K562 (cell line): ENCODE data around the gene EEF2. TPM values are rescaled to one million over a fixed set of nuclear protein-coding genes. Genes with fewer than 3 reads are reported as not detected.

ENCODE experiments used
- ATAC-seq: fragments of 200-7000 bp; cut with Tn5 transposase; 3 replicates; pipeline ENCODE4 v1.9.1; 2020; ENCODE audit warnings: moderate library complexity
- BruUV-seq: library from RNA; stranded (reverse); fragments of 400-500 nt; replicated peaks from 2 replicates; lab custom pipeline; 2021; lab: Mats Ljungman, UMichigan
- CTCF ChIA-PET: fragments of 300-600 bp; formaldehyde crosslinking; extraction: SDS; loops from one replicate; lab custom pipeline; 2021; ENCODE audit warnings: low intra/inter-chr PET ratio; lab: Yijun Ruan, JAX
- POLR2A ChIA-PET: fragments of 300-600, 350-650 bp; sonication (Branson Sonifier 250); formaldehyde crosslinking; extraction: SDS; loops from one replicate; lab custom pipeline; 2021; ENCODE audit warnings: antibody characterized with exemption, inconsistent platforms; lab: Yijun Ruan, JAX
- DNase-seq, 4 experiments: peaks; one replicate each; pipeline versions ENCODE4 v3.0.0 to v3.0.0-alpha.2; 2011 to 2018; ENCODE audit warnings: low spot score in 3 of 4, mixed read lengths in 3 of 4; ENCODE audit errors: extremely low read depth in 1 of 4
- FAIRE-seq: peaks from 2 replicates; lab custom pipeline; 2011; peaks lifted over from hg19 to GRCh38; lab: Jason Lieb, UNC
- H2AFZ ChIP-seq: 2 replicates; pipeline ENCODE4 v1.6.0; 2011; ENCODE audit warnings: low read depth, low read length, control low read depth, inconsistent platforms
- H3K27ac ChIP-seq: fragments of 200-600 bp; 3 replicates; pipeline ENCODE4 v1.8.0; 2011; ENCODE audit warnings: low read depth, mild to moderate bottlenecking, control low read depth, inconsistent platforms, low read length, moderate library complexity, mixed read lengths; ENCODE audit errors: extremely low read depth
- H3K27me3 ChIP-seq, 2 experiments: fragments of 300-600 bp in 1 of 2; 2 replicates in 1 of 2; 3 replicates in 1 of 2; pipeline versions ENCODE4 v1.6.0 to v1.8.0; 2011; ENCODE audit warnings: inconsistent platforms in 2 of 2, low read length in 2 of 2, mild to moderate bottlenecking in 1 of 2, mixed read lengths in 1 of 2, moderate library complexity in 1 of 2; ENCODE audit not compliant: control insufficient read depth in 2 of 2, insufficient read depth in 2 of 2
- H3K36me3 ChIP-seq: fragments of 300-600 bp; 3 replicates; pipeline ENCODE4 v1.8.0; 2011; ENCODE audit warnings: mild to moderate bottlenecking, low read length, inconsistent platforms; ENCODE audit not compliant: control insufficient read depth, insufficient read depth
- H3K4me1 ChIP-seq, 2 experiments: fragments of 200-600 bp in 1 of 2; replicated peaks in 1 of 2; 2 replicates in 1 of 2; 3 replicates in 1 of 2; pipeline versions ENCODE4 v1.5.1 to v1.8.0; 2011; ENCODE audit warnings: inconsistent platforms in 2 of 2, low read length in 2 of 2, mild to moderate bottlenecking in 1 of 2, mixed read lengths in 1 of 2, moderate library complexity in 1 of 2; ENCODE audit not compliant: control insufficient read depth in 2 of 2, insufficient read depth in 2 of 2
- H3K4me2 ChIP-seq: 2 replicates; pipeline ENCODE4 v1.6.1; 2011; ENCODE audit warnings: low read length, control low read depth, inconsistent platforms, mixed read lengths; ENCODE audit not compliant: insufficient read depth
- H3K4me3 ChIP-seq: fragments of 200-600 bp; sonication (generic), shearing (Covaris generic); 2 replicates; pipeline ENCODE4 v1.5.1; 2016; ENCODE audit warnings: control low read depth, inconsistent platforms
- H3K79me2 ChIP-seq: fragments of 200-600 bp; 3 replicates; pipeline ENCODE4 v1.8.0; 2011; ENCODE audit warnings: low read length, inconsistent platforms; ENCODE audit not compliant: control insufficient read depth, insufficient read depth
- H3K9ac ChIP-seq, 2 experiments: 2 replicates each; pipeline versions ENCODE4 v1.6.0 to v1.6.1; 2011; ENCODE audit warnings: low read depth in 2 of 2, low read length in 2 of 2, control low read depth in 1 of 2, inconsistent platforms in 1 of 2, mild to moderate bottlenecking in 1 of 2, mixed read lengths in 1 of 2; ENCODE audit not compliant: insufficient read depth in 1 of 2
- H3K9me1 ChIP-seq: one replicate; pipeline ENCODE4 v1.6.0; 2011; ENCODE audit warnings: inconsistent platforms, mild to moderate bottlenecking, low read length, moderate library complexity; ENCODE audit not compliant: control insufficient read depth, insufficient read depth
- H3K9me3 ChIP-seq: replicated peaks from 2 replicates; pipeline ENCODE4 v1.5.1; 2011; ENCODE audit warnings: low read depth, low read length, inconsistent platforms; ENCODE audit not compliant: control insufficient read depth, insufficient read depth
- H4K20me1 ChIP-seq: replicated peaks from 2 replicates; pipeline ENCODE4 v1.6.1; 2011; ENCODE audit warnings: low read length, inconsistent platforms, mixed read lengths; ENCODE audit not compliant: control insufficient read depth, insufficient read depth
- POLR2AphosphoS5 ChIP-seq: IDR thresholded peaks from 2 replicates; pipeline ENCODE4 v1.6.1; 2011; ENCODE audit warnings: mild to moderate bottlenecking, low read depth, low read length, moderate library complexity; ENCODE audit not compliant: control insufficient read depth, insufficient read depth
- ZBTB5 ChIP-seq: fragments of 450-650 bp; IDR thresholded peaks from 2 replicates; pipeline ENCODE4 v1.6.1; 2017; ENCODE audit warnings: antibody characterized with exemption
- ZBTB7A ChIP-seq: IDR thresholded peaks from 2 replicates; pipeline ENCODE4 v1.6.1; 2011; ENCODE audit warnings: low read depth, mild to moderate bottlenecking, low read length, moderate library complexity, borderline replicate concordance; ENCODE audit not compliant: control insufficient read depth
- ZNF174 ChIP-seq: fragments of 250-450 bp; sonication (Bioruptor Pico); IDR thresholded peaks from 2 replicates; pipeline ENCODE4 v1.4.0; 2020; ENCODE audit warnings: mild to moderate bottlenecking
- ZNF347 ChIP-seq: fragments of 450-650 bp; formaldehyde crosslinking; IDR thresholded peaks from 2 replicates; pipeline ENCODE4 v1.4.0; 2020; ENCODE audit warnings: low read depth, mild to moderate bottlenecking, moderate library complexity
- ZNF740 ChIP-seq, 3 experiments: fragments of 200-800 bp in 1 of 3; sonication (Bioruptor generic) in 1 of 3; sonication (generic) in 1 of 3; formaldehyde crosslinking in 1 of 3; IDR thresholded peaks; 2 replicates each; pipeline versions ENCODE4 v1.6.1 to v1.8.0; 2016 to 2022; ENCODE audit warnings: mild to moderate bottlenecking in 2 of 3, missing compliant biosample characterization in 2 of 3, missing genetic modification characterization in 2 of 3, missing genetic modification reagents in 1 of 3
- WGBS: fragments of 100-300 bp; shearing (Covaris generic); methylation state at CpG from one replicate; pipeline ENCODE4 v1.1.6; 2016; ENCODE audit warnings: low coverage, mixed read lengths; ENCODE audit not compliant: insufficient coverage; ENCODE audit errors: missing lambda C conversion rate; 5-methylcytosine and 5-hydroxymethylcytosine counted together
- in situ Hi-C: fragments of 300-500 bp; cut with MboI; formaldehyde crosslinking; loops from 4 replicates; pipeline ENCODE4 v1.15.0; 2018; ENCODE audit warnings: inconsistent platforms, mixed read lengths
- intact Hi-C: fragments of 100-400 bp; cut with micrococcal nuclease; formaldehyde crosslinking; loops from 2 replicates; pipeline ENCODE4 v1.14.2; 2022
- polyA plus RNA-seq, 8 experiments: library from polyadenylated mRNA; depleted of rRNA in 4 of 8; stranded (reverse) in 5 of 8; unstranded in 3 of 8; fragments of >200 nt; fragmentation: Nextera tagmentation in 2 of 8; fragmentation: Illumina TruSeq in 1 of 8; extraction: Ambion mirVana in 2 of 8; extraction: Trizol in 1 of 8; gene quantifications; 2 replicates each; pipeline versions ENCODE4 v1.2.1 to v1.2.3, GENCODE V29; 2011 to 2014; ENCODE audit warnings: inconsistent platforms in 1 of 8, missing spikeins in 1 of 8
- total RNA-seq, 7 experiments: library from RNA; depleted of rRNA in 6 of 7; stranded (reverse); fragments of >200 nt in 6 of 7; fragmentation: Illumina TruSeq in 2 of 7; extraction: Trizol in 2 of 7; gene quantifications; 2 replicates each; pipeline versions ENCODE4 v1.2.1 to v1.2.3, GENCODE V29; 2011 to 2021; ENCODE audit warnings: low replicate concordance in 1 of 7

The EEF2 gene
- total and polyA plus RNA-seq, 9 of the 15 experiments (the other 6 are each of a cell fraction or from before 2014, with no cell fraction given), result 372 to 3,003 (median 1,453) TPM

DNA sequence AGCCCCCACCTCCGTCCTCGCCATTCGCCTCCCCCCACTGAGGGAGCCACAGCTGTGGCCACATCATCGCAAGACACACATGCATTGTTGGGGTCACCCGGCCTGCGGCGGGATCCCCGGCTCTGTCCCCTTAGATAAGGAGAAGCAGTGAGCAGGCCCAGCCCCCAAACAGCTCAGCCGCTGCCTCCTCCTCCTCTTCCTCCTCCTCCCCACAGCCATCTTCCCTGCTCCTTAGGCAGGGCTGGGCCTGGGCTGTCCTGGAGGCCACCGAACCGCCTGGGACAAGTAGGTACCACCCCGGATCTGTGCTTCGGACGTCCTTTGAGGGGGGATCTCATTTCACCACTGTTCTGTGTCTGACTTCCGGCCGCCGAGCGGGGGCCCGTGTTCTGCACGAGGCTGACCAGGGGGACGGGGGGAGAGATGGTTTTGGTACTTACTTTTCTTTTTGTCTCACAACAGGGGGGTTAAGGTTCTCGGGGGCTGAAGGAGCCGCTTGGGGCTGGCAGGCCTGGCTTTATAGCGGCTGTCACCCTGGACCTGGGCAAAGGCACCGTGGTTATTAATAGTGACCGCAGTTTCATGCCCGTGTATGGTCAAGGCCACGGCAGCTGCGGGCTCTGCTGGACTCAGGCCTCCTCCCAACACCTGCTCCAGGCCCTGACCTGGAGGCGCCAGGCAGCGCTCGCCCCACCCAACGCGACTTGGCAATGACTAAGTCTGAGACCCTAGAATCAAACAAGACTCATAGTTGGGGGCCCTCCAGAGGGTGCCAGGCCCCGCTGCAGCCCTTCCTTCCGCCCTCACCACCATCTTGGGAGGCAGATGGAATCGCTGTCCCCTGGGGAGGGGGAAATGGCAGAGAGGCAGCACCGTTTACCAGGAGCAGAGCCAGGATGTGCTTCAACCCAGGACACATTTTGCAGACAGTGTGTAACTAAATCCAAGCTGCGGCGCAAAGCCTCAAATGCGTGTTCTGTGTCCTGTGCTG lies 34.1 kb downstream of the EEF2 start (continued):
- TF ChIP-seq POLR2AphosphoS5, result peak; percentile 87

GRCh38 chr19:3949997-3950859 lies 35.0 kb downstream of the EEF2 start:
- Histone ChIP-seq H3K4me1 (peaks cover 33 to 66% of the 10 kb centered on the region in 2 experiments), H3K4me3 (no peak overlapping the region; the same call in 1 of the 2 replicates), H3K9me3 (no peaks in the 10 kb centered on the region), H2AFZ (peak overlapping the region; percentile 78), H3K27ac (peak overlapping the region; percentile 60), H3K79me2 (no peaks in the 10 kb centered on the region), H3K4me2 (peak overlapping the region; percentile 46), H3K27me3 (no peaks in the 10 kb centered on the region), H3K9me1 (peaks cover 7% of the 10 kb centered on the region), H3K9ac (peak overlapping the region; percentile 62 to 91), H3K36me3 (no peaks in the 10 kb centered on the region), H4K20me1 (peaks cover 4% of the 10 kb centered on the region; the same call in 1 of the 2 replicates)
- no TSS peak for BruUV-seq
- DNase-seq, result peak; percentile 30 to 64 (median 52)
- no peak for TF ChIP-seq ZBTB5
- TF ChIP-seq ZNF174, result no peak
- TF ChIP-seq ZNF347 (CRISPR knock-in tag), result no peak
- no peak for TF ChIP-seq ZNF740 (CRISPR knock-in tag; IDR thresholded peaks at IDR 0.05)
- TF ChIP-seq ZNF740 (tag; IDR thresholded peaks at IDR 0.05), result peak in 1 of 2 experiments; percentile 47; a peak in 1 of 4 replicates
- TF ChIP-seq ZBTB7A, result peak; percentile 94
- WGBS, result 27% methylated on average over 13 of the region's 20 CpGs
- peak; percentile 62 for FAIRE-seq
- CTCF ChIA-PET, result no interaction called here
- intact Hi-C loops, result no loop called here
- POLR2A ChIA-PET, result interaction anchor here (0.6 to 2.1 kb wide), 6 partner anchors 19 to 86 kb away, joined by 3 to 9 read pairs (median 4); partner anchors contain the start of genes DAPK3 and EEF2
- ATAC-seq, result peak; percentile 4; the same call in 2 of the 3 replicates
- in situ Hi-C loops, result no loop called here
